SK-N-SH (cell line): Measurements from ENCODE around the gene RBM12.

Experiments used
- CTCF ChIP-seq: fragments of 200-600 bp; sonication (generic); IDR thresholded peaks from 2 replicates; pipeline ENCODE4 v1.6.1; 2017; ENCODE audit warnings: antibody characterized with exemption, mild to moderate bottlenecking, moderate library complexity
- EP300 ChIP-seq, 2 experiments: IDR thresholded peaks; 2 replicates each; pipeline versions ENCODE4 v1.4.0 to v1.6.1; 2012; ENCODE audit warnings: borderline replicate concordance in 1 of 2, low read depth in 1 of 2, low read length in 1 of 2
- GATA2 ChIP-seq: sonication (generic); formaldehyde crosslinking; IDR thresholded peaks from 2 replicates; pipeline ENCODE4 v1.5.0; 2020; ENCODE audit warnings: mild to moderate bottlenecking, missing genetic modification reagents
- RAD21 ChIP-seq: IDR thresholded peaks from 2 replicates; pipeline ENCODE4 v1.6.1; 2012; ENCODE audit warnings: mild to moderate bottlenecking, low read length
- RFX5 ChIP-seq: IDR thresholded peaks from 2 replicates; pipeline ENCODE4 v1.6.1; 2012; ENCODE audit warnings: mild to moderate bottlenecking, improper control_type of control experiment, low read length
- TCF12 ChIP-seq: IDR thresholded peaks from 2 replicates; pipeline ENCODE4 v1.4.0; 2012
- USF1 ChIP-seq: IDR thresholded peaks from 2 replicates; pipeline ENCODE4 v1.4.0; 2012; ENCODE audit warnings: low read depth, borderline replicate concordance
- YY1 ChIP-seq: IDR thresholded peaks from 2 replicates; pipeline ENCODE4 v1.4.0; 2012; ENCODE audit warnings: low read depth, mild to moderate bottlenecking

GRCh38 chr20:35626386-35627001 lies 38.2 kb downstream of the RBM12 start:
- TF ChIP-seq USF1 (no peak), CTCF (no peak), RFX5 (no peak), YY1 (no peak), GATA2 (CRISPR knock-in tag) (no peak), TCF12 (no peak), EP300 (IDR thresholded peaks at IDR 0.05; ENCODE audit: borderline replicate concordance in 1 of 2, low read depth in 1 of 2, low read length in 1 of 2) (no peak), RAD21 (no peak)
